Right kidney (tissue), 1 donor: Measurements from ENCODE around the gene TTC27.
"Not testable (repeated sequence)": the region's sequence is repeated elsewhere in the genome, so short reads cannot be mapped to it uniquely, and the experiment has no call there.

Source experiments
- DNase-seq: peaks from one replicate; pipeline ENCODE4 v3.0.0-alpha.2; 2016

Gene TTC27

DNA sequence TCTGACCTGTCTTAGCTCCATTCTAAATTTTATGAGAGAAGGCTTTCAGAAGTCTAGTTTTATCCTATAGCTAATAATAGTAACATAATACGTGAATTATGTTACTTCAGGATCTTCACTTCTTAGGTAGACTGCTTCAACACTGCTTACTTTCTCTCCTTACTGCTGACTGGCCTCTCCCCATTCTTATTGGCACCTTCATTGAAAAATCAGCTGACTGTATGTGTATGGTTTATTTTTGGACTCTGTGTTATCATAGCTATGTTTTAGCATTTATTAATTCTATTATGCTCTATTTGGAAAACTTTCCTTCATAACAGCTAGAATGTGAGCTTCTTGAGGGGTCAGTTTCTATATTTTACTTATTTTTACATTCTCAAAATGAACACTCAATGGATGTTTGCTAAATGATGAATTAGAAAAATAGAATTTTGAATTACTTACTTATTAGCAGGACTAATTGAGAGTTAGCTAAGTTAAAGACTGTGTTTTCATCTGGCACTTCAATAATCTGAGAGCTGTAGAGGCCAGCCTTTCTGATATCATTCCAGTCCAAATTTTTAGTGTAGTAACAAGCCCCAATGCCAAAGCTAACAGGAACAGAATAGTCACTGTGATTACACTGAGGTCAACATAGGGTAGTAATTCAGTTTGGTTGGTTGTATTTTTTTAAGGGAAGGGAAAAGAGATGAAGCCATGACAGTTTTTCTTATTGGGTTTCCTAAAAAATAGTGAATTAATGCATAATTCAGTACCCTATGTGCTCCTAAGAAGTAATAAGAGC lies 92.3 kb downstream of the TTC27 start:
- DNase-seq, result no peak

DNA sequence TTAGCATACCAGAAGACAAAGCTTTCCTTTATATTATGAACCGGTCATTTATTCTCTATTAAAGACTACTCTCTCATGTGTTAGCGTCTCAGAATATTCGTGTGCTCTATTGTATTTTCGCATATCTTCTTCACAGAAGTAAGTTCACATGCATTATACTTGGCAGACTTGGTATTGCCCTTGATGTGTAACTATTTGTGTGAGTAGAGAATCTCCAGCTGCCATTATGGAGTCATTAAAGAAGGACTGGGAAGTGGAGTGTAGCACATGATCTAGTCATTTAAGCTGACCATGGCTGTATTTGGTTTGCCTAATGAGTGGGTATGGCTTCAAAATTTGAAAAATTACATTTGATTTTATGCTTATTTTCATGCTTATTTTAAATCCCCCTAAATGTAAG lies 92.9 kb downstream of the TTC27 start:
- no peak for DNase-seq

DNA sequence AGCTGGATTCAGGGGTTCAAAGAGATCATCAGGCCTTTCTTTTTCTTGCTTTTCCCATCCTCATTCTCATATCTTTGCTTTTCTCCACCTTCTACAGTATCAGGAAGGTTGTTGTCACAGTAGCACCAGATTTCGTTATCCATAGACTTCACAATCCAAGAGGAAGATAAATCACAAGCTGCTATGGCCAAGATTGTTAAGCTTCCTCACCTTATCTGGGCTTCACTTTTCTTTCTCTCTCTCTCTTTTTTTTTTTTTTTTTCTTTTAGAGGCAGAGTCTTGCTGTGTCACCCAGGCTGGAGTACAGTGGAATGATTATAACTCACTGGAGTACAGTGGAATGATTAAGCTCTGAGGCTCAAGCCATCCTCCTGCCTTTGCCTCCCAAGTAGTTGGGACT lies 93.5 kb downstream of the TTC27 start:
- DNase-seq, result no peak

DNA sequence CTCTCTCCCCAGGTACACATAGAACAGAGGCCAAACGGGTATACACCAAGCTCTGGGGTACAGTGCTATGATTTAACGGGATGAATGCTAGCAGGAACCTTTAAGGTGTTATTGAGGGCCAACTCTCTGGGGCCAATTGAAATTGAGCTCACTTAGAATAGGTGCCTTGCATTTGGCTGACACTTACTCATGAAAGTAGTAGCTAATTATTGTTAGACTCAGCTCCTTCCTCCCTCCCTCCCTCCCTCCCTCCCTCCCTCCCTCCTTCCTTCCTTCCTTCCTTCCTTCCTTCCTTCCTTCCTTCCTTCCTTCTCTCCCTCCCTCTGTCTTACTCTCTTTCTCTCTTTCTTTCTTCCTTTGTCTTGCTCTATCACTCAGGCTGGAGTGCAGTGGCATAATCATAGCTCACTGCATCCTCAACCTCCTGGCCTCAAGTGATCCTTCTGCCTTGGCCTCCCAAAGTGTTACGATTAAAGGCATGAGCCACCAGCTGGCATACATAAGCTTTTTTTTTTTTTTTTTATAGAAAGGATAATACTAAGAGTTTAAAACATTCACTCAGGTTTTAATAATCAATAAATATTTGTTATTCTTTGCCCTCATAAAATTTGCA lies 95.7 kb downstream of the TTC27 start:
- no peak for DNase-seq

DNA sequence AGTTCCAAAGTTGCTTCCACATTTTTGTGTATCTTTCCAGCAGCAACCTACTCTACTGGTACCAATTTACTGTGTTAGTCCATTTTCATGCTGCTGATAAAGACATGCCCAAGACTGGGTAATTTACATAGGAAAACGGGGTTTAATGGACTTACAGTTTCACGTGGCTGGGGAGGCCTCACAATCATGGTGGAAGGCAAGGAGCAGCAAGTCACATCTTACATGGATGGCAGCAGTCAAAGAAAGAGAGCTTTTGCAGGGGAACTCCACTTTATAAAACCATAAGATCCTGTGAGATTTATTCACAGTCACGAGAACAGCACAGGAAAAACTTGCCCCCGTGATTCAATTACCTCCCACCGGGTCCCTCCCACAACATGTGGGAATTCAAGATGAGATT lies 98.8 kb downstream of the TTC27 start:
- not testable (repeated sequence) for DNase-seq

DNA sequence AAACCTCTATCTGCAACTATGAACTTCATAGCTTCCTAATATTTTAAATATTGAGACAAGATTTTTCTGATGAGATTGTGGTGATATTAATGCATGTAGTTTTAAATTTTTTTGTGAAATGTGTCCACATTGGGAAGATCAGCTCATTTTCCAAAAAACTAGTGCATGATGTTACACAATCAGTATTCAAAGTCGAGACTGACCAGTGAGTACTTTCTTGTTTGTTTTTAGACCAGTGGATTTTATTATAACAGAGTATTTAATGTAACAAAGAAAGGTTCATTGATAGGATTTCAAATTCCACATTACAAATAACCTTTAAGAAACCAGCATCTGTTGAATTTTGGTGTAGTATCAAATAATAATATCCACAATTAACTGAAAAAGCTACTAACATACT lies 99.3 kb downstream of the TTC27 start:
- no peak for DNase-seq

DNA sequence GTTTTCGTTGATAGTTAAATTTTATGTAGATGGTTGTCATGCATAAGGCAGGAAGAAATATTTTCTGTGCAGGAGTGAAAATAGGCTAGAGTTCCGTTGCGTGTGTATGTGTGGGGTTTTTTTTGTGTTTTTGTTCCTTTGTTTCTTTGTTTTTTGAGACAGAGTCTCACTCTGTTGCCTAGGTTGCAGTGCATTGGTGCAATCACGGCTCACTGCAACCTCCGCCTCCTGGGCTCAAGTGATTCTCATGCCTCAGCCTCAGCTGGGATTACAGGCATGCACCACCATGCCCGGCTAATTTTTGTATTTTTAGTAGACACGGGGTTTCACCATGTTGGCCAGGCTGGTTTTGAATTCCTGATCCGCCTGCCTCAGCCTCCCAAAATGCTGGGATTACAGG lies 103.1 kb downstream of the TTC27 start:
- DNase-seq, result not testable (repeated sequence)

DNA sequence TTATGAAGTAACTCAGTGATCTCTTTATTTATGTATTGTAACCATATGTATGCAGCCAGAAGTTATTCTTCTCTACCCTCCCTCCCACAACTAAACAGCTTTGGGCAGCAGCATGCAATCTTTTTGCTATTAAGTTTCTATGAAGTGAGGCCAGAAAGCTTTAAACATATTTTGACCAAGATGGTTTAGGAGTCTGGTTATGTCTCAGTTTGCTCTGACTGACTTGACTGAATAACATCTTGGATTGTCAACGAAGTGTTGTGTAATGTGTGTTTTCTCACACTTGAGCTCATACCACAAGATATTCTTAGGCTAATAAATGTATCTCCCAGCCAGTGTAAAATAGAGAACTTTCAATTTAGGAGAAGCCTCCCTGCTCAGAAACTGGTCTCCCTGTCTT lies 104.3 kb downstream of the TTC27 start:
- no peak for DNase-seq

DNA sequence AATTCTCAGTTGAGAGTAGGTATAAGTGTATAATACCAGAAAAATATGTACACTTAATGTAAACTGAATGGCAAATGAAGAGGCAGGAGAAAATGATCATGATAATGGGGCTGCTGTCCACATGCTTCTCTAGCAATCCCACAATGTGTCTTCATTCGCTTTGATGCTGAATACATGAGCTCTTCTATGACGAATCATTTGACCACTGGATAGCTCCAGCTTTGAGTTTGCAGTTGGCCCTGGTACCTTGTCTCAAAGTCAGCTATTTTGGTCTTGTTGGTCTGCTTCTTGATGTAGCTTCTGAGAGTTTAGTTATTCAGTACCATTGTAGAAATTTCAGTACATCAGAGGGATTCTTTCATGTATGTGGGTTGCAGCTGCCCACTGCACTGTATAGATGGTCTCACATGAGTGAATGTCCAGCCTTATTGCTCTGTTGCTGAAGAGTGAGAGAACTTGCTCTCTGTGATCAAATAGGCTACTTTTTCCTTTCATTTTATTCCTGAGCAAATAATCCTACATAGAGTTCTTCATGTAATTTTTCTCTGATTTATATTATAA lies 105.1 kb downstream of the TTC27 start:
- no peak for DNase-seq

DNA sequence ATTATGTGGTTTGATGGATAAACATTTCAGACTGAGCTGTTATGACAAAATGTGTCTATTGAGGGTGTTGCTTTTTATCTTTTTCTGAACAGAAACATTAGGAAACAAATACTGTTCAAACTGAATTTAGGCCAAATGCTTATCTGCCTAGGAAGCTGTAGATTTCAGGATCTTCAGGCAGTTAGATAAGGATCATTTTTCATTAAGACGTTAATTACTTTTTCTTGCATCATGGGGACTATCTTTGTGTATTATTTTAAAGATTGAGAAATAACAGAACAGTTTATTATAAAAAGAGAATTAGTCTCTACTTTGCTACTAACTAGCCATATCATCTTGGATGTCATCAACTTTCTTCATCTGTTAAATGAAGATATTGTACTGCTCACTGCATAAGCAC lies 107.5 kb downstream of the TTC27 start:
- DNase-seq, result no peak

DNA sequence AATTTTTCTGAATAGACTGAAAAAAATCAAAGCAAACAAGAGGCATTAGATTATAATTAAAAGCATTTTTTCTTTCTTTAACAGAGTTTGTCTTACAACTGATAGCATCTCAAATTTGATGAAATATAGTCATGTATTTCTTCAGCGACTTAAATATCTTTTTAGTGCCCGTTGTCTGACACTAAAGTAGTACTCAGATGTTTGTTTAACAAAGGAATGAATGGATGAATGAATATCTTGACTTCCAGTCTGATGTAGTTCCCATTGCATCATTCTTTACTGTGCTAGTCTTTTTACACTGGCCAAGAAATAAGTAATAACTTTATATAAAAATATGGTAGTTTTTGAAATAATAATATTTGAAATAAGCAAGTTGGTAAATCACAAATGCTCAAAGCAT lies 111.1 kb downstream of the TTC27 start:
- DNase-seq, result no peak

DNA sequence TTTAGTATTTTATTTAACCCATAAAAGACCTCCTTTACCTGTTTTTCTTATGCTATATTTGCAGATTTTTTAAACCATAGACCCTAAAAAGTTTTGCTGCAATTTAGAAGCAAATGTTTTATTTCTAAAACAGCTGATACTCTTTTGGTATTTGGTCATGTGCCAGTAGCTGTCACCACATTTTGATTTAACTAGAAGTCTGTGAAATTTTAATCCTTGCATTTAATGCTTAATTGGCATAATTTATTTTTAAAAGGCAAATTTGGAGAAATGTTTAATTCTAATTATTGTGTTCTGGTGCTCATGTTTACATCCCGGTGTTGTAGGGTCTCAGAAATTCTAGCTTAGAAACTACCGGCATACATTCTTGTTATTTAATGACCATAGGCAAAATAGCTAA lies 111.8 kb downstream of the TTC27 start:
- DNase-seq, result no peak

DNA sequence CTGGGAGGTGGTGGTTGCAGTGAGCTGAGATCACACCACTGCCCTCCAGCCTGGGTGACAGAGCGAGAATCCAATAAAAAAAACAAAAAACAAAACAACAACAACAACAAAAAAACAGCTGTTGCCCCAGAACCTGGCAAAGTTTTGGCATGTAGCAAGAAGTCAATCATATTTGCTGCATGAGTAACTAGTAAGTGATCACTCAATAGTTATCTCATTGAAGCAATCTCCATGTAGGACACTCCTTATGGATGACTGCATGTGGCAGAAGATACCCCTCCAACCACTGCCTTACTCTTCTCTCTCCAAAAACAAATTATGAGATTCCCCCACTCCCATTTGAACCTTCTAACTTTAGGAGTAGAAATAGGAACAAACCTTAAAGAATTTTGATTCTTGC lies 113.7 kb downstream of the TTC27 start:
- DNase-seq, result no peak

DNA sequence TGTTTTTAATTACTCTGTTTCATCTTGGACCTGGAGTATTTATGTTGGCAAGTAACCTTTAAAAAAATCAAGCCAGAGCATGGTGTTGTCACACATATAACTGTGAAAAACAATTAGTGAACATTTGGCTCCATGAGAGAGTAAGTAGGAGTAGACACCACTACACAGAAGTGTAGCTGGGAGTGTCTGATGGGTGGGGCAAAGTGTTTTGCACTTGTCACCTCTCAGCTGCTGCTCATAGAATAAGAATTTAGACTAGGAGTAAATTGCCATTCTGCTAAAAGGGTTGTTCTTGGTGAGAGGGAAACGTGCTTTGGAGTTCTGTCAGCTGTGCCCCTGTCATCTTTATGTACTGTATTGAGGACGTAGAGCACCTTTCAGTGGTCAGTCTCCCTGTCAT lies 114.5 kb downstream of the TTC27 start:
- DNase-seq, result no peak

DNA sequence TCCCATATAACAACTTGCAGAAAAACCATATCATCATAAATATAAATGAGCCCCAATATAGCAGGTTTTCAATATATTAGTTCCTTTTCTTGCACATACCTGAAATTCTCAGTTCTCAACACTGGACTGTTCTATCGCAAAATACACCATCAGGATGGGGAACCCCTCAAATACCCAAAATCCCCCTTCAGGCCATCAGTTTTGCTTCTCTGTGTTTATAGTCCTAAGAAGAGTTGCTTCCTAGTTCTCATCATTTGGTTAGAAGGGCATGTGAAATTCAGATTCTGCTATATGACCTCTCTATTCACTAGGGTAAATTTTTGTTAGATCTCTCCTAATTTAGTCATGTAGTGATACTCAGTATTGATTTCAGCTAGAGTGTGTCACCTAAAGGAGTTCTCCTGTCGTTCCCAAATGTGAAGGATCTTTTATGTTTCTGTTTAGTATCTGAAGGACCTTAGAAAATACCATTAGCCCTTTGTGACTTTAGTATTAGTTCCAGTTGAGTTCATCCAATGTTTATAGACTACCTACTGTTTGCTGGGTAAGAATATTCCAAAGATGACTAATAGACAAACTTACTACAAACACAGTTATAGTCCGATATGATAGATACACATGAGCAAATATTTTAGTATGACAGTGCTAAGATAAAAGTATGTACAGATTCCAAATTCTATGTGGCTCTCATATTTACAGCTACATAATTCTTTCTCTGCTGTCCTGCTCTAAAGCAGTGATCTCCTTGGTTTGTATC lies 115.8 kb downstream of the TTC27 start:
- no peak for DNase-seq

DNA sequence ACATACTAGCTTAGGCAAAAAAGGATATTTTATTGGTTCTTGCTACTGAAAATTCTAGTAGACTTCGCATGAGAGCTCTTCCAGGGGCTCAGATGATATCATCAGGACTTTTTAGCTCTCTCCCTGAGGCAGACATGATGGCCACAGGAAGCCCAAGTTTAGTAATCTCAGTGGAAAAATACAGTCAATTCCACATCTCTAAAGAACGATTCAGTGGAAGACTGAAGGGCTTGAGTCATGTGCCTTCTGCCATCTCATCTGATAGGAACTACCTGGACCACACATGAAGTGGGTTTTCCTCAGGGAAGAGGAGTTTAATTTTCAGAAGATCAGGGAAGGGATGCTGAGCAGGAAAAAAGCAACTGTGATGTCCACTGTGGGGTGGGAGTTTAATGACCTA lies 117.3 kb downstream of the TTC27 start:
- DNase-seq, result no peak

DNA sequence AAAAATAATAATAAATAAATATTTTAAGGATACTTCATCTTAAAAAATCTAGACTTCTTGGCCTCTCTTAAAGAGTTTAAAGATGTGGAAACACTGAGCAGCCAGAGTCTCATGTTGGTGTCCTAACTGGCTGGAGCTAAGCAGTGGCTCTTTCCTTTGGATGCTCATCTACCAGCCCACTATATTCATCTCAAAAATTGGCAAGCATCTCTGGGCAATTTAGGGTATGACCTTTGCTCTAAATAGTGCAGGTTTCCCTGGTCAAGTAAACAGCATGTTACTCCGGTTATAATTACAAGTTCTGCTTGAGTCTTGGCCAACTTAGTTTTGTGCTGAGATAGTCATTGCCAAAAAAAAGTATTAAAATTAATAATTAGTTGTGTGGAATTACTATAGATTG lies 117.8 kb downstream of the TTC27 start:
- no peak for DNase-seq

DNA sequence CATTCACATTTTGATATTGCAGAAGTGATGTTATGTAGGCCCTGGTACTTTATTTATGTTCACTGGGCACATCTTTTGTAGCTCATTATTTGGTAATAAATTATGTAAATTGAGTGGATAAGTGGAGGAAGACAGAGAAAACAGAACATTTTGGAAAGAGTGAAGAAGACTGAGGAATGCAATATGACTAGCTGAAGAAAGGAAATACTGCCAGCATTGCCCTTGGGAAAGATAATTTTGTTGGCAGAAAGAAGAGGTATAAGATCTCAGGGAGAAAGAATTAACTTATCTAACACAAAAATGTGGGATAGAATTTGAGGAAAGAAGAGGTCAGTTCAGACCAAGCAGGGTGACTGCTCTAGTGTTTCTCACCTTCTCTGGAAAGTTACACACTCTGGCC lies 118.8 kb downstream of the TTC27 start:
- DNase-seq, result no peak

DNA sequence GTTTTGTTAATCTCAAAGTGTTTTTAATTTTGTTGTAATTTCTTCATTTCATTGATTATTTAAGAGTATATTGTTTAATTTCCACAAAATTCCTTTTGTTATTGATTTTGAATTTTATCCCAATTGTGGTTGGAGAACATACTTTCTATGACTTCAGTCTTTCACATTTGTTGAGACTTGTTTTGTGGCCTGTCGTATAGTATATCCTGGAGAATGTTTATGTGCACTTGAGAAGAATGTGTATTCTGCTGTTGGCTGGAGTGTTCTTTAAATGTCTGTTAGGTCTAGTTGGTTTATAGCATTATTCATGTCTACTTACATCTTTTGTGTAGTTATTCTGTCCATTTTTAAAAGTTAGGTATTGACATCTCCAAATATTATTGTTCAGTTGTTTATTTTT lies 120.3 kb downstream of the TTC27 start:
- DNase-seq, result no peak

DNA sequence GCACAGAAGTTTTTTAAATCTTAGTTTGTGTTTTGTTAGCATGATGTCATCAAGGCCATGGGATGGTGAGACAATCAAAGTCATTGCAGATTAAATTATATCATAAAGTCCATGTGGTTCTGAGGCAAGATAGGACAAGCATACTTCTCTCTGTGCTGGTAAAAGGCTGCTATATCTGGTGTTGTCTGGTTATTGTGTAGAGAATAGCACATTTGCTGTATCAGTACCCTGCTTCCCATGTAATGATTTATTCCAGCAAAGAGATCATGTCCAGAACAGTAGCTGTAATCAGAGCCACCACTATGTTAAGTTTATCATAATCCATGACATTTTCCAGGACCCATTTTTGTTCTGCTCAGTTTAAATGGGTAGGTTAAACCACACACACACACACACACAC lies 123.0 kb downstream of the TTC27 start:
- no peak for DNase-seq

DNA sequence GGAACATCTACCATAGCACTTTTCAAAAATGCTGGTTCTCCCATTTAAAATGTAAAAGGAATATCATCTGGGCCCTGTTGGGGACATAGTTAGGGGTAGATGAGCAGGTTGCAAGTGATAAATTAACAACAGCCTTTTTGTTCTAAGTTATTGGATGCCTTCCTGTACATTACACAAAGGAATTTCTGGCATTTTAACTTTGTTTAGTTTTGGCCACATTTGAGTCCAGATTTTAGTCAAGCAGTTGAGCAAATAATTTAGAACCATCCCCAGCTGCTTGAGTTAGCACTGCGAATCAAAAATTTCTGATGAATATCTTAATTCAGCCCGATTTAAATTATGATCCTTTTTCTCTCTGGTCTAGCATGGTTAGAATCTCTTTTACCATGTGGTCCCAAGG lies 124.4 kb downstream of the TTC27 start:
- no peak for DNase-seq

DNA sequence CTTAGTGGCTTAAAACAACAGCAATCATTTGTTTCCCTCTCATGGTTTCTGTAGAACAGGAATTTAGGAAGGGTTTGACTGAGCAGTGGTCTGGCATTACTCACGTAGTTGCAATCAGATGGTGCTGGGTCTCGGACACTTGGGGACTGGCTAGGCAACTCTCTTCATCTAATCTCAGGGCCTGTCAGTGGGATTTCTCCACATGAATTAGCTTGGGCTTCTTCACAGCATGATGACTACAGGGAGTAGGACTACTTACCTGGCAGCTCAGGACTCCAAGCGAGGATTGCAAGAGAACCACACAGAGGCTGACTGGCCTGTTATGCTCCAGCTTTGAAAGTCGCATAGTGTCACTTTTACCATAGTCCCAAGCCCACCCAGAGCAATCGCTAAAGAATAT lies 125.1 kb downstream of the TTC27 start:
- DNase-seq, result no peak

DNA sequence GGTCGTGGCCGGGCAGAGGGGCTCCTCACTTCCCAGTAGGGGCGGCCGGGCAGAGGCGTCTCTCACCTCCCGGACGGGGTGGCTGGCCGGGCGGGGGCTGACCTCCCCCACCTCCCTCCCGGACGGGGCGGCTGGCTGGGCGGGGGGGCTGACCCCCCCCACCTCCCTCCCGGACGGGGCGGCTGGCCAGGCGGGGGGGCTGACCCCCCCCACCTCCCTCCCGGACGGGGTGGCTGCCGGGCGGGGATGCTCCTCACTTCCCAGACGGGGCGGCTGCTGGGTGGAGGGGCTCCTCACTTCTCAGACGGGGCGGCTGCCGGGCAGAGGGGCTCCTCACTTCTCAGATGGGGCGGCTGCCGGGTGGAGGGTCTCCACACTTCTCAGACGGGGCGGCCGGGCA lies 126.8 kb downstream of the TTC27 start:
- not testable (repeated sequence) for DNase-seq
